Measurements from ENCODE around the gene DHODH.
"Not testable (repeated sequence)": the region's sequence is repeated elsewhere in the genome, so short reads cannot be mapped to it uniquely, and the experiment has no call there.

DNA sequence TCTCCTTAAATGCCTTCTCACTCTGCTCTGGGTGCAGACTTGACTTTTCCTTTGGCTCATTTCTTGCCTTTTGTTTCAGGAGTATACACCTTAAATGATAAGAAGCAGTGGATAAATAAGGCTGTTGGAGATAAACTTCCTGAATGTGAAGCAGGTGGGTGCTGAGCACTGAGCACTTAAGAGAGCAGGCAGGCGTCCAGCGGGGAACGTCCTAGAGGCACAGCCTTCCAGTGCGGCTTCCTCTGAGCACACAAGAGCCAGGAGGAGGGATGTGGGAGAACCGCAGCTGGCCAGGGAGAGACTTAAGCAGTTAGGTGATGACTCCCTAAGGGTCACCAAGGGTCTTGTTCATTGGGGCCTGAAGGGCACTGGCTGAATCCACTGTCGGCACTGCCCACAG, 48.8 kb downstream of the DHODH start:
- TF ChIP-seq, protein P1, sequence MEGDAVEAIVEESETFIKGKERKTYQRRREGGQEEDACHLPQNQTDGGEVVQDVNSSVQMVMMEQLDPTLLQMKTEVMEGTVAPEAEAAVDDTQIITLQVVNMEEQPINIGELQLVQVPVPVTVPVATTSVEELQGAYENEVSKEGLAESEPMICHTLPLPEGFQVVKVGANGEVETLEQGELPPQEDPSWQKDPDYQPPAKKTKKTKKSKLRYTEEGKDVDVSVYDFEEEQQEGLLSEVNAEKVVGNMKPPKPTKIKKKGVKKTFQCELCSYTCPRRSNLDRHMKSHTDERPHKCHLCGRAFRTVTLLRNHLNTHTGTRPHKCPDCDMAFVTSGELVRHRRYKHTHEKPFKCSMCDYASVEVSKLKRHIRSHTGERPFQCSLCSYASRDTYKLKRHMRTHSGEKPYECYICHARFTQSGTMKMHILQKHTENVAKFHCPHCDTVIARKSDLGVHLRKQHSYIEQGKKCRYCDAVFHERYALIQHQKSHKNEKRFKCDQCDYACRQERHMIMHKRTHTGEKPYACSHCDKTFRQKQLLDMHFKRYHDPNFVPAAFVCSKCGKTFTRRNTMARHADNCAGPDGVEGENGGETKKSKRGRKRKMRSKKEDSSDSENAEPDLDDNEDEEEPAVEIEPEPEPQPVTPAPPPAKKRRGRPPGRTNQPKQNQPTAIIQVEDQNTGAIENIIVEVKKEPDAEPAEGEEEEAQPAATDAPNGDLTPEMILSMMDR (IDR thresholded peaks at IDR 0.05), result not testable (repeated sequence)
- not testable (repeated sequence) for TF ChIP-seq POLR2A (IDR thresholded peaks at IDR 0.05); POLR2AphosphoS5 (IDR thresholded peaks at IDR 0.05; ENCODE audit: insufficient read depth in 1 of 2, low read depth in 1 of 2)

Measured in vagina (tissue), 2 donors.